GM15510 (cell line): ENCODE results near the gene WWC1.

ENCODE experiments used
- POLR2A ChIP-seq: IDR thresholded peaks from 3 replicates; pipeline ENCODE4 v1.6.1; 2011; ENCODE audit warnings: borderline replicate concordance; ENCODE audit not compliant: insufficient read length; ENCODE audit errors: extremely low read depth

The WWC1 gene

DNA sequence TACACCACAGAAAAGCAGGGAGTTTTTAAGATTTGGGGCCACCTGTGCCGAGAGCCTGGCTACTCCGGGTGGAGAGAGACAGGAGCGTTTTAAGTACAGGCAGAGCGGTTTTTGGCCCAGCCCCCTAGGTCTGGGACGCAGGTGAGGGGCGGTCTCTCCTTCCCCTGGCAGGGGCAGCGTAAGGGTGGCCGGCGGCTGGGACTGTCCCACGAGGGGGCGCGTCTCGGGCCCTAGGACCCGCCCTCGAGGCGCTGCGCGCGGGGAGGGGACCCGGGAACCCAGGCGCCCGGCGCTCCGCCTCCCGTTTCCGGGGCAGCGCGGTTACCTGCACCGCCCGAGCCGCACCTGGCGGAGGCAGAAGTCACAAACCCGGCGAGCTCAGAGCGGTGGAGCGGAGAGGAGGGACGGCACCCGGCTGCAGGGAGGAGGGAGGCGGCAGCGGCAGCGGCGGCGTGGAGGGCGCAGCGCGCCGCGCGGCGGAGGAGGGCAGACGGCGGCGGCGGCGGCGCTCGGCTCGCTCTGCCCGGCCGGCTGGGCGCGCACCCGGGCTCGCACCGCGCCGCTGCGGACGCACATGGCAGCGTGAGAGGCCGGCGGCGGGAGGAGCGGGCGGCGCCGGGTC is at the start of gene WWC1:
TSS of gene WWC1 (plus strand) at position 304 of the 622 bp plus-strand sequence. CDS start 508 bp downstream, outside the sequence.
- peak; percentile 45 for TF ChIP-seq POLR2A

DNA sequence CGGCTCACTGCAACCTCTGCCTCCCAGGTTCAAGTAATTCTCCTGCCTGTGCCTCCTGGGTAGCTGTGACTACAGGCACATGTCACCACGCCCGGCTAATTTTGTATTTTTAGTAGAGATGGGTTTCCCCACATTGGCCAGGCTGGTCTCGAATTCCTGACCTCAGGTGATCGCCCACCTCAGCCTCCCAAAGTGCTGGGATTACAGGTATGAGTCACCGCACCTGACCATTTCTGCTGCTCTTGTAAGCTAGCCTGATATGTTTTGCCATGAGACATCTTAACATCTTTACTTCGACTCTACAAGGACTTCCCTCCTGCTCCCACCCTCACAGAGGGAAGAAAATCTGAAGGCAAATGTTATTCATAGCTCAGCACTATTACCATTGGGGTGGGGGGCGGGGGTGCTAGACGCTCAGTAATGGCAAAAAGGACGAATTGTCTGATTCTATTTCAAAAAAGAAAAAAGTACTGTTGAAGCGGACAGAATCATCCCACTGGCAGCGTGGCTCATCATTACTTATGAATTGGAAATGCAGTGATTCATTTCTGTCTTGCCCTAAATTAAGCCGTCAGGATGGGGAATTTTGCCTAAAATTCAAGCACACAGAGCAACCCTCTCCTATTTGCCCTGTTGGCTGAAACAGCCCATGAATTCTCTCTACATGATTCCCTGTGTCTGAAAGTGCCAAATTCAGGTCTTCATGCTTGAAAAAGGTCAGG is 46.4 kb upstream of the WWC1 start:
- no peak for TF ChIP-seq POLR2A

DNA sequence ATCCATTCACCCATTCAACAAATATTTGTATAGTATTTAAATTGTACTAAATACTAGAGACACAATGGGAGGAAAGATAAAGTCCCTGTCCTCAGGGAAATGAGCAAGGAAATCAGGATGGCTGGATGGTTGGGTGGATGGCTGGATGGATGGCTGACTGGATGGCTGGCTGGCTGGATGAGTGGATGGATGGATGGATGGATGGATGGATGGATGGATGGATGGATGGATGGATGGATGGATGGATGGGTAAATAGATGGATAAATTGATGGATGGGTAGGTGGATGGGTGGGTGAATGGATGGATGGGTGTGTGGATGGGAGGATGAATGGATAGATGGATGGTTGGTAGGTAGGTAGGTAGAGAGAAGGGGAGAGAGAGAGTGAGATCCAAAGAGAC is 41.5 kb upstream of the WWC1 start:
- TF ChIP-seq POLR2A: no peak

DNA sequence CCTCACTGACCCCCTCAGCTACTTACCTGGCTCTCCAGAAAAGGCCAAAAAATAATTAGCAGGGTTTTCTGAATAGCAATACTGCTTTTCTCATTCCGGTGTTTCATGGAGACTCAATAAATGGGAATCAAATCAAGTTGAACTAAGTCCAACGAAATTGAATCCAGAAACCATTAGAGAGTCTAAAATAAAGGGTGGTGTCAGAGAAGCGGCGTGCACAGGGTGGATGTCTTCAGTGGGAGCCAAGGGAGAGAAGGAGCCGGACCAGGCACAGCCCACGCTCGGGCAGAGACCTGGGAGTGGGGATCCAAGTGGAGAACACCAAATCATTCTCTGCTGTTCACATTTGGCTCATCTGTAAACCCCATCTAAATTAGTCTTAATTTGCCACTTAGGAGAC is 40.2 kb upstream of the WWC1 start:
- TF ChIP-seq POLR2A: no peak

DNA sequence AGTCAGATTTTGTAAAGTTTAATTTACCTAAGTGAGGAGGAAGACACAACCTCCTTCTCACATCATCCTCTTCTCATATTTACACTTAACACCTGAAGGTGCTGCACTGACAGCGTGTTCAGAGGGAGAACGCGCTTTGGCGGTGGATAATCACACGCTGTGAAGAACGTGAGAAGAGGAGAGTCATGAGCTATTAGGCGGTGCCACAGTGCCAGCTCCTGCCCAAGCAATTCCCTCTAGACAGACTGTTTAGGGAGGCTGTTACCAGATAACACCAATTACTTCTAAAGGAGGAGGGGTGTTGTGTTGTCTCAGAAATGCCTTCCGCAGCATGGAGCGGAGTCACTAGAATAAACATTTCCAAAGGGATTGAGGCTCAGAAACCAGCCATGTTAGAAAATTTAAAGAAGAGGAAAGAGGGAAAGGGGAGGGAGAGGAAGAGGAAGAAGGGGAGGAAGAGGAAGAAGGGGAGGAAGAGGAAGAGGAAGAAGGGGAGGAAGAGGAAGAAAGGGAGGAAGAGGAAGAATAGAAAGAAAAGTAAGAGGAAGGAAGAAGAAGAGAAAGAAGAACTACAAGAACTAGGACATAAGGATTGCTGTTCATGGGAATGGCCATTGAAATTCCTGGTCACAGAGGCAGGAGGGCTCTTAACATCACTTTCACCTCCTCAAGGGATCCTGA is 37.3 kb upstream of the WWC1 start:
- TF ChIP-seq POLR2A: no peak

DNA sequence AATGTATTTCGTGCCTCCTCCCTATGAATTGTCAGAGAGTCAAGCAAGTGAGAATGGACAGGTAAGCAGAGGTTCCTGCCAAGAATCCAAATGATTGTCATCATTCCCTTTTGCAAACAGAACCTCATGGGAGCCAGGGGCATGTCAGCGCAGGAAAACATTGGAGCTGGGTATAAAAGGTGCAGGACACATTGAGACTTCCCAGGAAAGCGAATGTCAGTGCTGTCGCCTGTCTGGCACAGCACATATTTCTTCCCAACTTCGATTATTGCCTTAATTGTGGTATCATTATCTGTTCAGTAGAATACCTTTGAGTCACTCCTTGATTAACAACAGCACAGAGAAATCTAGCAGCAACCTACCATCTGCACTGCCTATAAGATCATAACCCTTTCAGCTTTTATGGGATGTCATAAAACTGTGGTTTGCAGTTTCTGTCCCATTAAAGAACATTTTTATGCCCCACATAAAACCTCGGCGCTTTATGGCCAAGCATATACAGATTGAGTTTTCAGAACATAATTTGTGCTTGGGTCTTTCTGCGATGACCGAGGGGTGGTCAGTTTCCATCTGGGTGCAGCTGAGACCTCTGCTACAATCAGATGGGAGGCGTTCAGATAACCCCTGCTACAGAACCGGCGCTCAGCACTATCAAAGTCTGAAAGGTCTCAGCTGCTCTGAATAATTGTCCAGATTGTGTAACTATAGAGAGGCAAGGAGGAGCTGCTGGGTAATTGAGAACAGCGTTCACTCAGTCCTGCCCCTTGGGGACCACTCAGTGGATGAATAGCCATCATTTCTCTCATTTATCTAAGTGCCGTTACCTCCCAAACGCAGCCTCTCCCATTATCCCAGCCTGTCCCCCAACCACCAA is 30.9 kb upstream of the WWC1 start:
- no peak for TF ChIP-seq POLR2A

DNA sequence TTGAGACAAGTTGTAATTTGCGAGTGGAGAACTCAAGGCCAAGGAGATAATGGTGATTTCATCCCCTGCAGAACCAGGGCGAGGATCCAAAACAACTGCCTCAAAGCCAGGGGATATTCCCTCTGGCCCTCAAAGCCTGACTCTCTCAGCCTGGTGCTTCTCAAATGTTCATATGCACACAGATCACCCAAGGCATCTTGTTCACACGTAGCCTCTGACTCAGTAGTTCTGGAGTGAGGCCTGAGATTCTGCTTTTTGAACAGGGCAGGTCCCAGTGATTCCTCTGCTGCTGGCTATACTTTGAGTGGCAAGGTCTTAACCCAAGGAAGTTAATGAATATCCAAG is 30.2 kb upstream of the WWC1 start:
- no peak for TF ChIP-seq POLR2A

DNA sequence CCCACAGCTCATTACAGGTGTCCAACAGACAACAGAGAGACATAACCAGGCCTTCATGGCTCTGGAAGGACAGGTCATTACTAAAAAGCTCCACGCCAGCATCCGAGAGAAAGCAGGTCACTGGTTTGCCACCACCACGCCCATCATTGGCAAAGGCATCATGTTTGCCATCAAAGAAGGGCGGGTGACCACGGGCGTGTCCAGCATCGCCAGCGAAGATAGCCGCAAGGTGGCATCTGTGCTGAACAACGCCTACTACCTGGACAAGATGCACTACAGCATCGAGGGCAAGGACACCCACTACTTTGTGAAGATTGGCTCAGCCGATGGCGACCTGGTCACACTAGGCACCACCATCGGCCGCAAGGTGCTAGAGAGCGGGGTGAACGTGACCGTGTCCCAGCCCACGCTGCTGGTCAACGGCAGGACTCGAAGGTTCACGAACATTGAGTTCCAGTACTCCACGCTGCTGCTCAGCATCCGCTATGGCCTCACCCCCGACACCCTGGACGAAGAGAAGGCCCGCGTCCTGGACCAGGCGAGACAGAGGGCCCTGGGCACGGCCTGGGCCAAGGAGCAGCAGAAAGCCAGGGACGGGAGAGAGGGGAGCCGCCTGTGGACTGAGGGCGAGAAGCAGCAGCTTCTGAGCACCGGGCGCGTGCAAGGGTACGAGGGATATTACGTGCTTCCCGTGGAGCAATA is 29.3 kb upstream of the WWC1 start:
- no peak for TF ChIP-seq POLR2A

DNA sequence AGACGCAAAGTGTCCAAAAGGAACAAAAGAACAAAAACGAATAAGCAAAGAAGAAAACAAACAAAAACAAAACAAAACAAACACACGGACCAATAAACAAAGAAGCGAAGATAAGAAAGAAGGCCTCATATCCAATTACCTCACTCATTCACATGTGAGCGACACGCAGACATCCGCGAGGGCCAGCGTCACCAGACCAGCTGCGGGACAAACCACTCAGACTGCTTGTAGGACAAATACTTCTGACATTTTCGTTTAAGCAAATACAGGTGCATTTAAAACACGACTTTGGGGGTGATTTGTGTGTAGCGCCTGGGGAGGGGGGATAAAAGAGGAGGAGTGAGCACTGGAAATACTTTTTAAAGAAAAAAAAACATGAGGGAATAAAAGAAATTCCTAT is 28.3 kb upstream of the WWC1 start:
- TF ChIP-seq POLR2A: no peak

DNA sequence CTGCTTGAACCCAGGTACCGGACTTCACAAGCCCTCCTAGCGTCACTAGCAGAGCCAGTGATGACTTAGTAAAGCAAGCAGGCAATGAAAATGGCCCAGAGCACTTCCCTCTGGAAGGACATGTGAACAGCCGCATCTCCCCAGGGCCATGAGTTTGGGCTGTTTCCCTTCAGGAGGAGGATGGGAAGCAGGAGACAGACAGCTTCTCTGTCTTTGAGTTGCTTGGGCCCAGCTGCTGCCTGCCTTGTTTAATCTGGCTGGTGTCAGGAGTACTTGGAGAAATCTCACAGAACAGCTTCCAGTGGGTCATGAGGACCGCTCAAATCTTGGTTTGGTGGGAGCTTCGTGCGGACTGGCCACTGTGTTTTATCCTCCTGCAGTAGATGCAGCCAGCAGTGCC is 25.4 kb upstream of the WWC1 start:
- TF ChIP-seq POLR2A: no peak

DNA sequence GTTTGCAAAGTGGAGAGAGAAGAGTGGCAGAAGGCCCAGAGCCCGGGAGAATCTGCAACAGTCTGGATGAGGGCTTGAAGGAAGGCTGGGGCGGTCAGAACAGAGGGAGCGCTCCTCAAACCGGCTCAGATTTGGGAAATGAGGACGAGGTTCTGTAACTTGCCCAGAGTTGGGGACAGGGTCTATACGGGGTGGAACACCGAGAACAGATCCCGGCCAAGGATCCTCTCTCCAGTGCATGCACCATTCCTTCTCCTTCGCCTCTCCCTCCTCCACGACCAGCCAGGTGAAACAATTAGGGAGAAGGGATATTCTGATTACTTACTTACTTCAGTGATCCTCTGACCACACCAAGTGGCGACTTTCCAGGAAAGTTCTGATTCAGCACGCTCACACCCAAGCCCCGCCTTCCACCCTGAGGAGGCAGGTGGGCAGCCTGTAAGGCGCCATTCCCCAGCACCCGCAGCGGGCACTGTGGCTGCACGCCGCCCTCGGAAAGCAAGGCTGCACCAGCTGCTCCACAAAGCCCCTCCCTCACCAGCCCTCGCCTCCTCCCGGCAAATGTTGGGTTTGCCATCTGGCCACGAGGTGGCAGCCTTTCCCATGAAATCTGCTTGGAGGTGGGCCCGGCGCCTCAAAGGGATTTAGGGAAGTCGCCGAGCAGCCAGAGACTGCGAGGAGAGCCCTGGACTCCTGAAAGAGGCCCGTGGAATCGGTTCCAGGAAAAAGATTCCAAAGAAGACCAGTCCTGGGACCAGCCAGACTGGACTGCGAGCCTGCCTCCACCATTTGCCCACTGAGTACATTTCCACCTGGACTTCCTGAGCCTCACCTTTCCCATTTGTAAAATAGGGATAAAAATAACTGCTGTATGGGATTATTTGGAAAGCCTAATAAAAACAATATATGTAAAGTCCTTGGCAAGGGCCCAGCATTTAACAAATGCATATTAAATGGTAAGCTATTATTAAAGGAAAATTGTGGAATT is 22.2 kb upstream of the WWC1 start:
- TF ChIP-seq POLR2A: no peak

DNA sequence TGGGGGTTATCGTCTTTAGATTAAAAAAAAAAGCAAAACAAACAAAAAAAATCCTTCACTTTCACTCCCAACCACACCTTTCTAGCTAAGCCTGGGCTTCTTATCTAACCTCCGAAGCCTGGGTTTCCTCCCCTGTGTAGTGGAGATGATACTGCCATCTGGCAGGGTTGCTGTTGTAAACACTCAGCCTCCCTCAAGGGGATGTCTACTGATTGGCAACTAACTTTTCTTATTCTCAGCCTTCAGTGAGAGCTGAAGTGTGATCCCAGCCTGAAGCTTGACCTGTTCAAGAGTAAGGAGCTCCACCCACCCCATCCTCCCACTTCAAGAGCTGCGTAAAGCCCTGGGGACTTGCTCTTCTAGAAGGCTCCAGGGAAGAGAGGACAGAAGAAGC is 21.5 kb upstream of the WWC1 start:
- TF ChIP-seq POLR2A: no peak

DNA sequence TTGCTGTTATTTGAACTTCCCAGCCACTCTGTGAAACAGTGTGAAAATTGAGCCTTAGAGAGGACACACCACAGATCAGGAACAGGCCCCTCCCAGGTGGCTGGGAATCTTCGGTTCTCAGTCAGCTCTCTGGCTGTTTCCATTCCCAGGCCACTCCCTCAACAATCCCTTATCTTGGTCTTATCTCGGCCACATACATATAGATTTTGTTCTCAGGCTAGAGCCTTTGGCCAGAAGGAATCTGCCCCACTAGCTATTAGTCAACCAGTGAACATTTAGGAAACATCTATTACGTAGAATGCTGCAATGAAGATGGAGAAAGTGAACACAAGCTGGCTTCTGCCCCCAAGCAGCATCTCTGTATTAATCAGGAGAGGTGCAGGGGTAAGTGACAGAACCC is 21.0 kb upstream of the WWC1 start:
- TF ChIP-seq POLR2A: no peak

DNA sequence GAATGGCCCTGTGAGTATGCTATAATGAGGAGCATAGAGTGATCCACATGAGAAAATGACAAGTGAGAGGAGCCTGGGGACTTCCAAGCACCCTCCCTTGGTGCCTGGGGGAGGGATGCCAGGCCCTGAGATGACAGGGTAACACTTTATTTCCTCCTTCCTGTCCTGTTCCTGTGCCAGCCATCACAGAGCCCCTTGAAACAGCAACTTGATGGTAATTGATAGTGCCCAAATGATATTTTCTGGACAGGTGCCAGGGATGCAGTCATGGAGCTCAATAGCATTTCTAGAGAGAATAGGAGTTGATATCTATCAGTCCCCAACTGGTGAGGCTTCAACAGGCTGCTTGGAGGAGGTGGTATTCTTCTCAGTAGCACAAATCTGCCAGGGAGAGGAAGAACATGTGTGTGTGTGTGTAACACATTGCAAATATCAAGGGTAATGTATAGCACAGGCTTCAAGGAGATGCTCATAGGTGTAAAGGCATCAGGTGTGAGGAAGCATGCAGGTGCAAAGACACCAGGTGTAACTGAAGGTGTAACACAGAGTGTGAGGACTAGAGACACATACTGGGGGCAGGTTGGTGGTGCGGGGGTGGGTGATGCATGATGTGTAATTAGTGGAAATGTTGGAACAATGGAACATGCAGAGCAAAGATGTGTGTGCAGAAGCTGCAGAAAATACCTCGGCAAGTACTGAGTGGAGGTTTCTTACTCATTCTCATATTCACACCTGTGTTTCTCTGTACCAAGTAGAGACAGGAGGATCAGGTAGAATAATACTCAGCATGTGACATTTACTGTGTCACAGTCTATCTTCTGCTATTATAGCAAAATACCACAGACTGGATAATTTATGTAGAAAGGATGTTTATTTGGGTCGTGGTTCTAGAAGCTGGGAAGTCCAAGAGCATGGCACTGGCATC is 18.1 kb upstream of the WWC1 start:
- no peak for TF ChIP-seq POLR2A
